Thyroid gland (tissue), 4 donors: Measurements from ENCODE around the gene TRIOBP. TPM values are rescaled to one million over a fixed set of nuclear protein-coding genes. Genes with fewer than 3 reads are reported as not detected.
A peak's percentile ranks its signal among the peaks of the same experiment; 100 is the strongest.

Source experiments
- DNase-seq, 2 donors: peaks; one replicate each; pipeline ENCODE4 v3.0.0-alpha.2; 2019
- H3K27ac ChIP-seq, 3 donors: fragments of 200-600 bp; sonication (generic); 1 replicate in 2 of 3; 2 replicates in 1 of 3; pipeline ENCODE4 v1.5.1; 2016 to 2019; ENCODE audit warnings: mild to moderate bottlenecking in 1 of 3, moderate library complexity in 1 of 3
- H3K27me3 ChIP-seq: fragments of 200-600 bp; sonication (generic); one replicate; pipeline ENCODE4 v1.5.1; 2019
- H3K36me3 ChIP-seq, 2 donors: fragments of 200-600 bp; sonication (generic); one replicate each; pipeline ENCODE4 v1.5.1; 2016 to 2019
- H3K4me1 ChIP-seq, 2 donors: fragments of 200-600 bp; sonication (generic); one replicate each; pipeline ENCODE4 v1.5.1; 2017 to 2019
- H3K4me3 ChIP-seq, 3 donors: fragments of 200-600 bp; sonication (generic); replicated peaks in 1 of 3; 1 replicate in 2 of 3; 2 replicates in 1 of 3; pipeline ENCODE4 v1.5.1; 2016; ENCODE audit warnings: mild to moderate bottlenecking in 1 of 3
- H3K9me3 ChIP-seq: fragments of 200-600 bp; sonication (generic); one replicate; pipeline ENCODE4 v1.5.1; 2017
- POLR2A ChIP-seq, 2 donors: fragments of 450-650 bp; IDR thresholded peaks; one replicate each; pipeline ENCODE4 v1.6.1; 2017; ENCODE audit warnings: antibody characterized with exemption in 2 of 2, mild to moderate bottlenecking in 2 of 2, moderate library complexity in 1 of 2
- WGBS, 2 donors: methylation state at CpG; one replicate each; pipeline ENCODE4 v1.1.5; 2017; 5-methylcytosine and 5-hydroxymethylcytosine counted together
- intact Hi-C: fragments of 100-400 bp; cut with DNase I; formaldehyde crosslinking; loops from one replicate; pipeline ENCODE4 v1.15.1; 2023
- total RNA-seq, 4 donors: library from RNA; depleted of rRNA; stranded (reverse); fragments of >200 nt; gene quantifications; one replicate each; pipeline ENCODE4 v1.2.3, GENCODE V29; 2016
- TF ChIP-seq, protein P1 (sequence below), 6 experiments: fragments of 200-600 bp in 3 of 6; fragments of 450-650 bp in 3 of 6; sonication (generic) in 3 of 6; IDR thresholded peaks; one replicate each; pipeline ENCODE4 v1.5.1; 2016 to 2019; ENCODE audit warnings: antibody characterized with exemption in 6 of 6, mild to moderate bottlenecking in 2 of 6, inconsistent platforms in 1 of 6, moderate library complexity in 1 of 6

Gene TRIOBP
- total RNA-seq, 4 donors from 2014 or later = 120 to 150 (median 140) TPM

DNA sequence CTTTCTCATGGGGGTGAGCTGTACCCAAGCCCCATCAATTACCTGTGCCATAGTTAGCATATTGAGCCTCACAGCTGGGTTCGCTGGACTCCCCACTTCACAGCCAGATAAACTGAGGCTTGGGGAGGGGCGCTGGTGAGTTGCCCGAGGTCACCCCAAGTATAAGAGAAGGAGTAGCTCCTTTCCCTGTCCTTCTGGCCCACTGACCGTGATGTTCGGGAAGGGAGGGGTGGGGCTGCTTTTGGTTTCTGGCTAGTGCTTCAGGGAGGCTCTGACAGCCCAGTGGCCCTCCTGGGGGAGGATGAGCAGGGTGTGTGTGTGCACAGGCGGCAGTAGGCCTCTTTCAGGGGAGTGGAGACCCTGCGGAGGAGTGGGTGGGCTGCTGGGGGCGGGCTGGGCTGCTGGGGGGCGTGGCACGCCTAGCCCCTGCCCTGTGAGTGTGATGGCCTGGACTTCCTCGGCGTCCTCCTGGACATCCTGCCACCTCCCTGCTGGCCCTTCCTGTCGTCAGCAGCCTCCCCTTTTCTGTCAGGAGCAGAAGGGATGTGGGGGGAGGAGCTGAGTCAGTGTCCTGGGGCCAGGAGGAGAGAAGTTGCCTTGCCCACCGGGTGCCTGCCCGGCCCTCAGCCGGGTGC is 50.3 kb downstream of the TRIOBP start:
- no peaks in the 10 kb centered on the region for H3K36me3 ChIP-seq
- peak overlapping the region; percentile 98 to 99 (median 99) for H3K27ac ChIP-seq
- H3K4me3 ChIP-seq = peak overlapping the region; percentile 71 to 82 (median 81)
- WGBS, 2 donors = 3 to 10% methylated on average over 9 to 12 of the region's 16 CpGs
- peaks cover 56 to 77% of the 10 kb centered on the region in 2 donors for H3K4me1 ChIP-seq
- intact Hi-C loops = loop anchor here (10.0 kb wide), 1 partner anchor 48 kb away; no protein-coding TSS in a partner anchor
- no peaks in the 10 kb centered on the region for H3K27me3 ChIP-seq
- peak; percentile 29 to 43 for DNase-seq
- no peaks in the 10 kb centered on the region for H3K9me3 ChIP-seq
- TF ChIP-seq, protein P1, sequence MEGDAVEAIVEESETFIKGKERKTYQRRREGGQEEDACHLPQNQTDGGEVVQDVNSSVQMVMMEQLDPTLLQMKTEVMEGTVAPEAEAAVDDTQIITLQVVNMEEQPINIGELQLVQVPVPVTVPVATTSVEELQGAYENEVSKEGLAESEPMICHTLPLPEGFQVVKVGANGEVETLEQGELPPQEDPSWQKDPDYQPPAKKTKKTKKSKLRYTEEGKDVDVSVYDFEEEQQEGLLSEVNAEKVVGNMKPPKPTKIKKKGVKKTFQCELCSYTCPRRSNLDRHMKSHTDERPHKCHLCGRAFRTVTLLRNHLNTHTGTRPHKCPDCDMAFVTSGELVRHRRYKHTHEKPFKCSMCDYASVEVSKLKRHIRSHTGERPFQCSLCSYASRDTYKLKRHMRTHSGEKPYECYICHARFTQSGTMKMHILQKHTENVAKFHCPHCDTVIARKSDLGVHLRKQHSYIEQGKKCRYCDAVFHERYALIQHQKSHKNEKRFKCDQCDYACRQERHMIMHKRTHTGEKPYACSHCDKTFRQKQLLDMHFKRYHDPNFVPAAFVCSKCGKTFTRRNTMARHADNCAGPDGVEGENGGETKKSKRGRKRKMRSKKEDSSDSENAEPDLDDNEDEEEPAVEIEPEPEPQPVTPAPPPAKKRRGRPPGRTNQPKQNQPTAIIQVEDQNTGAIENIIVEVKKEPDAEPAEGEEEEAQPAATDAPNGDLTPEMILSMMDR (IDR thresholded peaks at IDR 0.05) = no peak
- no peak for TF ChIP-seq POLR2A (IDR thresholded peaks at IDR 0.05)

DNA sequence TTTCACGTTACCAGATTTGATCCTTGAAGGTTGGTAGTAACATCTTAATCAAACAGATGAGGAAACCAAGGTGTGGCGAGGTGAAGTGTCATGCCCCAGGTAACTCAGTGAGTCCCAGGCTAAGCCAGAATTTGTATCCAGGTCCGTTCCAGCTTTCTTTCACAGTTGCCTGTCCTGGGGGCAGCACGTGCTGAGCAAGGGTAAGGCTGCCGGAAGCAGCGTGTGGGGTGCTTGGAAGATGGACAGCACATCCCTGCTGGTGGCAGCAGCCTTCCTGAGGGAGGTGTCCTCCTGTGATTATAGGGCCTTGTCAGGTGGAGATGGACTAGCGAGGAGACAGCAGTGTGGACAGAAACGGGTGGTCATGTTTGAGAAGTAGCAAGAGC is 50.9 kb downstream of the TRIOBP start:
- H3K4me1 ChIP-seq = peaks cover 61 to 77% of the 10 kb centered on the region in 2 donors
- DNase-seq = no peak
- peak overlapping the region; percentile 98 to 99 (median 99) for H3K27ac ChIP-seq
- WGBS, 2 donors = 59 to 61% methylated on average over 8 of the region's 8 CpGs
- TF ChIP-seq, protein P1 (IDR thresholded peaks at IDR 0.05) = no peak
- no peak for TF ChIP-seq POLR2A (IDR thresholded peaks at IDR 0.05)
- no peaks in the 10 kb centered on the region for H3K27me3 ChIP-seq
- no peaks in the 10 kb centered on the region for H3K9me3 ChIP-seq
- intact Hi-C loops = loop anchor here (10.0 kb wide), 1 partner anchor 47 kb away; no protein-coding TSS in a partner anchor
- peak overlapping the region in 1 of 3 donors; percentile 71 for H3K4me3 ChIP-seq
- H3K36me3 ChIP-seq = no peaks in the 10 kb centered on the region

DNA sequence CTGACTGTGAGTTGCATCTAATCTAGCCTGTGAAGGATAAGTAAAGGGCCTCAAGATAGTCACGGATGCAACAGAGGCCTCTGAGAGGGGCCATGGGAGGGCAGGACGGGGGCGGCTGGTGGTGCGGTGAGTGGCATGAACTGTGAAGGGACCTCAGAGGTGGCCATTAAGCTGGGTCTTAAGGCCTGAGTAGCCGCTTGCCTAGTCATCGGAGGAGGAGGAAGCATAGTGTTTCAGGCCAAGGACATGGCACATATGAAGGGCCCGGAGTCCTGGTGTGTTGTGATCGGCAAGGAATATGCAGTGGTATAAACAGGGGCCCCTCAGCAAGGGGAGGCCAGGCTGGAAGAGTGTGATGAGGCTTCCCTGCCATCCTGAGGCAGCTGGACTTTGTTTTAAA is 51.8 kb downstream of the TRIOBP start:
- 60 to 76% methylated on average over 6 to 8 of the region's 8 CpGs for WGBS, 2 donors
- H3K27me3 ChIP-seq = no peaks in the 10 kb centered on the region
- no peak overlapping the region for H3K4me3 ChIP-seq
- DNase-seq = no peak
- peak overlapping the region; percentile 98 to 99 (median 99) for H3K27ac ChIP-seq
- peaks cover 70 to 83% of the 10 kb centered on the region in 2 donors for H3K4me1 ChIP-seq
- no peaks in the 10 kb centered on the region for H3K36me3 ChIP-seq
- no peaks in the 10 kb centered on the region for H3K9me3 ChIP-seq
- intact Hi-C loops = loop anchor here (10.0 kb wide), 1 partner anchor 46 kb away; no protein-coding TSS in a partner anchor
- TF ChIP-seq, protein P1 (IDR thresholded peaks at IDR 0.05) = no peak
- no peak for TF ChIP-seq POLR2A (IDR thresholded peaks at IDR 0.05)

DNA sequence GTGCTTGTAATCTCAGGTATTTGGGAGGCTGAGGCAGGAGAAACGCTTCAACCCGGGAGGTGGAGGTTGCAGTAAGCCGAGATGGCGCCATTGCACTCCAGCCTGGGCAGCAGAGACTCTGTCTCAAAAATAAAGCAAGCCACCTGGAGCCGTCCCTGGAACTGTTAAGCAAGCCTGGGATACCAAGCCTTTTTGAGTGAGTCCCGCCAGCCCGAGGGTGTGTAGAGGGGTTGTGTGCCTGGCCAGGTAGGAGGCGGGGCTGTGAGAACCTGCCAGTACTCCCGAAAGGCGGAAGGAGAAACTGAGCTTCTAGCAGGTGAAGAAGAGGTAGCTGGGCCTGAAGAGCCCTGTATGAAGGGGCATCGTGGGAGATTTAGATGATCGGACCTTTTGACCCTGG is 52.4 kb downstream of the TRIOBP start:
- 51 to 64% methylated on average over 12 of the region's 12 CpGs for WGBS, 2 donors
- intact Hi-C loops = loop anchor here (10.0 kb wide), 1 partner anchor 46 kb away; no protein-coding TSS in a partner anchor
- Histone ChIP-seq H3K27ac (peak overlapping the region; percentile 98 to 99 (median 99)), H3K4me3 (no peak overlapping the region), H3K4me1 (peaks cover 76 to 86% of the 10 kb centered on the region in 2 donors), H3K36me3 (no peaks in the 10 kb centered on the region), H3K9me3 (no peaks in the 10 kb centered on the region), H3K27me3 (no peaks in the 10 kb centered on the region)
- TF ChIP-seq POLR2A (IDR thresholded peaks at IDR 0.05) = peak; percentile 5 to 73
- TF ChIP-seq, protein P1 (IDR thresholded peaks at IDR 0.05) = peak in 1 of 6 experiments; percentile 2
- peak; percentile 85 for DNase-seq
